K562 (cell line): ENCODE data around the gene C1orf167. TPM values are rescaled to one million over a fixed set of nuclear protein-coding genes. Genes with fewer than 3 reads are reported as not detected.

Experiments used
- ADNP ChIP-seq: fragments of 200-800 bp; sonication (Bioruptor generic); IDR thresholded peaks from 2 replicates; pipeline ENCODE4 v1.6.1; 2016; ENCODE audit warnings: missing genetic modification characterization, missing compliant biosample characterization
- CBFA2T3 ChIP-seq: fragments of 450-650 bp; IDR thresholded peaks from 2 replicates; pipeline ENCODE4 v1.6.1; 2017
- CBX1 ChIP-seq: sonication (generic); IDR thresholded peaks from 2 replicates; pipeline ENCODE4 v1.6.1; 2016; ENCODE audit warnings: antibody characterized with exemption, low read depth, mild to moderate bottlenecking
- CHD1 ChIP-seq: fragments of 200-600 bp; sonication (generic); IDR thresholded peaks from one replicate; pipeline ENCODE4 v1.6.1; 2012; ENCODE audit warnings: mild to moderate bottlenecking, moderate library complexity, low read length, inconsistent platforms
- HCFC1 ChIP-seq: IDR thresholded peaks from 2 replicates; pipeline ENCODE4 v1.6.1; 2012; ENCODE audit warnings: low read depth, low read length, improper control_type of control experiment
- HDGF ChIP-seq: fragments of 450-650 bp; IDR thresholded peaks from 2 replicates; pipeline ENCODE4 v1.6.1; 2016
- HNRNPK ChIP-seq: fragments of 200-400 bp; formaldehyde crosslinking; IDR thresholded peaks from one replicate; pipeline ENCODE4 v1.6.1; 2018; ENCODE audit warnings: mild to moderate bottlenecking, low read depth, low read length; ENCODE audit not compliant: poor library complexity, severe bottlenecking
- KAT7 ChIP-seq: sonication (generic); formaldehyde crosslinking; IDR thresholded peaks from 2 replicates; pipeline ENCODE4 v1.8.0; 2022; ENCODE audit warnings: missing genetic modification reagents, mild to moderate bottlenecking, borderline replicate concordance
- KLF10 ChIP-seq: fragments of 250-450 bp; sonication (Bioruptor Pico); IDR thresholded peaks from 2 replicates; pipeline ENCODE4 v1.6.1; 2021; ENCODE audit warnings: matching md5 sums
- KLF16 ChIP-seq: IDR thresholded peaks from 2 replicates; pipeline ENCODE4 v1.6.1; 2016; ENCODE audit warnings: antibody characterized with exemption
- MAFG ChIP-seq: fragments of 450-650 bp; conservative IDR thresholded peaks from 2 replicates; pipeline ENCODE4 v1.6.1; 2016; ENCODE audit warnings: missing genetic modification characterization, missing compliant biosample characterization
- NONO ChIP-seq, 2 experiments: fragments of 200-400 bp in 1 of 2; fragments of 450-650 bp in 1 of 2; formaldehyde crosslinking in 1 of 2; IDR thresholded peaks; 2 replicates each; pipeline ENCODE4 v1.6.1; 2017; ENCODE audit warnings: low read depth in 2 of 2, mild to moderate bottlenecking in 2 of 2, moderate library complexity in 2 of 2, low read length in 1 of 2
- RBFOX2 ChIP-seq: fragments of 200-400 bp; formaldehyde crosslinking; IDR thresholded peaks from 2 replicates; pipeline ENCODE4 v1.6.1; 2017; ENCODE audit warnings: low read depth, mild to moderate bottlenecking, low read length, moderate library complexity
- RBM22 ChIP-seq: fragments of 200-400 bp; formaldehyde crosslinking; IDR thresholded peaks from 2 replicates; pipeline ENCODE4 v1.6.1; 2018; ENCODE audit warnings: low read length, low read depth; ENCODE audit not compliant: poor library complexity, severe bottlenecking
- ZFP36 ChIP-seq: fragments of 150-350 bp; IDR thresholded peaks from 2 replicates; pipeline ENCODE4 v1.6.1; 2018; ENCODE audit warnings: low read length, low read depth; ENCODE audit not compliant: partially characterized antibody
- ZNF311 ChIP-seq: fragments of 250-450 bp; sonication (Bioruptor Pico); IDR thresholded peaks from 2 replicates; pipeline ENCODE4 v1.4.0; 2020; ENCODE audit warnings: mild to moderate bottlenecking, moderate library complexity
- ZNF584 ChIP-seq: fragments of 200-800 bp; sonication (Bioruptor generic); IDR thresholded peaks from 2 replicates; pipeline ENCODE4 v1.6.1; 2016; ENCODE audit warnings: low read depth, mild to moderate bottlenecking, missing genetic modification characterization, missing compliant biosample characterization
- ZNF717 ChIP-seq: fragments of 250-450 bp; sonication (Bioruptor Pico); IDR thresholded peaks from 2 replicates; pipeline ENCODE4 v1.5.0; 2021
- polyA plus RNA-seq, 8 experiments: library from polyadenylated mRNA; depleted of rRNA in 4 of 8; stranded (reverse) in 5 of 8; unstranded in 3 of 8; fragments of >200 nt; fragmentation: Nextera tagmentation in 2 of 8; fragmentation: Illumina TruSeq in 1 of 8; extraction: Ambion mirVana in 2 of 8; extraction: Trizol in 1 of 8; gene quantifications; 2 replicates each; pipeline versions ENCODE4 v1.2.1 to v1.2.3, GENCODE V29; 2011 to 2014; ENCODE audit warnings: inconsistent platforms in 1 of 8, missing spikeins in 1 of 8
- total RNA-seq, 7 experiments: library from RNA; depleted of rRNA in 6 of 7; stranded (reverse); fragments of >200 nt in 6 of 7; fragmentation: Illumina TruSeq in 2 of 7; extraction: Trizol in 2 of 7; gene quantifications; 2 replicates each; pipeline versions ENCODE4 v1.2.1 to v1.2.3, GENCODE V29; 2011 to 2021; ENCODE audit warnings: low replicate concordance in 1 of 7
- TF ChIP-seq, protein P1 (sequence below): fragments of 250-450 bp; sonication (Bioruptor Pico); IDR thresholded peaks from 2 replicates; pipeline ENCODE4 v1.9.0; 2021; ENCODE audit warnings: mild to moderate bottlenecking, inconsistent platforms
- TF ChIP-seq, protein P2 (sequence below): fragments of 250-450 bp; sonication (Bioruptor Pico); IDR thresholded peaks from 2 replicates; pipeline ENCODE4 v1.5.0; 2020; ENCODE audit warnings: mild to moderate bottlenecking
- TF ChIP-seq, protein P3 (sequence below): fragments of 450-650 bp; formaldehyde crosslinking; IDR thresholded peaks from 2 replicates; pipeline ENCODE4 v1.4.0; 2020; ENCODE audit warnings: mild to moderate bottlenecking, moderate library complexity
- TF ChIP-seq, protein P4 (sequence below), 2 experiments: IDR thresholded peaks in 1 of 2; conservative IDR thresholded peaks in 1 of 2; 2 replicates each; pipeline ENCODE4 v1.6.1; 2016; ENCODE audit warnings: low read depth in 2 of 2, mild to moderate bottlenecking in 1 of 2, missing compliant biosample characterization in 1 of 2, missing genetic modification characterization in 1 of 2, moderate library complexity in 1 of 2

C1orf167 gene
- total and polyA plus RNA-seq, 9 of the 15 experiments (the other 6 are each of a cell fraction or from before 2014, with no cell fraction given): 0.22 to 0.86 (median 0.31) TPM; not detected in 2

DNA sequence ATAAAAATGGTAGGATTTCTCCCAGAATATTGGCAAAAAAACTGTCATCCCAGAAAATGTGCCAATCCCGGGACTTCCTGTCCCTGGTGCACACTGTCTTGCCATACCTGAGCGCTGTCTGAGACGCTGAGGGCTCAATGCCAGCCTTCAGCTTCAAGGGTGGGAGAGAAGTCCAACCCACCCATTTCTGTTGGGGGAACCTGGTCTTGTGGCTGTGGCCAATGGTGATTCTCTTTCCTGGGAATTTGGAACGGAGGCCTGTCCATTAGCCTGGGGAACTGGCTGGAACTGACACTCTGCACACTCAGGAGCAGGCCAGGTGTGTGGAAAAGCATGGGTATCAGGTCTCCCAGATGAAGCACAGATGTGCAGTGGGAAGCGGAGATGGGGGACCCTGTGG is 37.1 kb downstream of the C1orf167 start (continued):
- TF ChIP-seq, protein P1, sequence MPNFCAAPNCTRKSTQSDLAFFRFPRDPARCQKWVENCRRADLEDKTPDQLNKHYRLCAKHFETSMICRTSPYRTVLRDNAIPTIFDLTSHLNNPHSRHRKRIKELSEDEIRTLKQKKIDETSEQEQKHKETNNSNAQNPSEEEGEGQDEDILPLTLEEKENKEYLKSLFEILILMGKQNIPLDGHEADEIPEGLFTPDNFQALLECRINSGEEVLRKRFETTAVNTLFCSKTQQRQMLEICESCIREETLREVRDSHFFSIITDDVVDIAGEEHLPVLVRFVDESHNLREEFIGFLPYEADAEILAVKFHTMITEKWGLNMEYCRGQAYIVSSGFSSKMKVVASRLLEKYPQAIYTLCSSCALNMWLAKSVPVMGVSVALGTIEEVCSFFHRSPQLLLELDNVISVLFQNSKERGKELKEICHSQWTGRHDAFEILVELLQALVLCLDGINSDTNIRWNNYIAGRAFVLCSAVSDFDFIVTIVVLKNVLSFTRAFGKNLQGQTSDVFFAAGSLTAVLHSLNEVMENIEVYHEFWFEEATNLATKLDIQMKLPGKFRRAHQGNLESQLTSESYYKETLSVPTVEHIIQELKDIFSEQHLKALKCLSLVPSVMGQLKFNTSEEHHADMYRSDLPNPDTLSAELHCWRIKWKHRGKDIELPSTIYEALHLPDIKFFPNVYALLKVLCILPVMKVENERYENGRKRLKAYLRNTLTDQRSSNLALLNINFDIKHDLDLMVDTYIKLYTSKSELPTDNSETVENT (CRISPR knock-in tag): 0 out of 2 replicates have a peak, but pooled peaks have one; percentile 34
- TF ChIP-seq RBM22: no peak
- TF ChIP-seq CHD1: peak; percentile 33
- TF ChIP-seq ZNF584 (CRISPR knock-in tag): 0 out of 2 replicates have a peak, but pooled peaks have one; percentile 13
- TF ChIP-seq CBFA2T3: no peak
- no peak; the same call in 1 of the 2 replicates for TF ChIP-seq RBFOX2
- TF ChIP-seq ZFP36: no peak
- TF ChIP-seq MAFG (tag): no peak
- TF ChIP-seq ADNP (tag): no peak
- TF ChIP-seq, protein P2, sequence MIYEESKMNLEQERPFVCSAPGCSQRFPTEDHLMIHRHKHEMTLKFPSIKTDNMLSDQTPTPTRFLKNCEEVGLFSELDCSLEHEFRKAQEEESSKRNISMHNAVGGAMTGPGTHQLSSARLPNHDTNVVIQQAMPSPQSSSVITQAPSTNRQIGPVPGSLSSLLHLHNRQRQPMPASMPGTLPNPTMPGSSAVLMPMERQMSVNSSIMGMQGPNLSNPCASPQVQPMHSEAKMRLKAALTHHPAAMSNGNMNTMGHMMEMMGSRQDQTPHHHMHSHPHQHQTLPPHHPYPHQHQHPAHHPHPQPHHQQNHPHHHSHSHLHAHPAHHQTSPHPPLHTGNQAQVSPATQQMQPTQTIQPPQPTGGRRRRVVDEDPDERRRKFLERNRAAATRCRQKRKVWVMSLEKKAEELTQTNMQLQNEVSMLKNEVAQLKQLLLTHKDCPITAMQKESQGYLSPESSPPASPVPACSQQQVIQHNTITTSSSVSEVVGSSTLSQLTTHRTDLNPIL (CRISPR knock-in tag): 0 out of 2 replicates have a peak, but pooled peaks have one; percentile 7
- TF ChIP-seq, protein P3, sequence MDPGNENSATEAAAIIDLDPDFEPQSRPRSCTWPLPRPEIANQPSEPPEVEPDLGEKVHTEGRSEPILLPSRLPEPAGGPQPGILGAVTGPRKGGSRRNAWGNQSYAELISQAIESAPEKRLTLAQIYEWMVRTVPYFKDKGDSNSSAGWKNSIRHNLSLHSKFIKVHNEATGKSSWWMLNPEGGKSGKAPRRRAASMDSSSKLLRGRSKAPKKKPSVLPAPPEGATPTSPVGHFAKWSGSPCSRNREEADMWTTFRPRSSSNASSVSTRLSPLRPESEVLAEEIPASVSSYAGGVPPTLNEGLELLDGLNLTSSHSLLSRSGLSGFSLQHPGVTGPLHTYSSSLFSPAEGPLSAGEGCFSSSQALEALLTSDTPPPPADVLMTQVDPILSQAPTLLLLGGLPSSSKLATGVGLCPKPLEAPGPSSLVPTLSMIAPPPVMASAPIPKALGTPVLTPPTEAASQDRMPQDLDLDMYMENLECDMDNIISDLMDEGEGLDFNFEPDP (CRISPR knock-in tag): no peak
- TF ChIP-seq, protein P4, sequence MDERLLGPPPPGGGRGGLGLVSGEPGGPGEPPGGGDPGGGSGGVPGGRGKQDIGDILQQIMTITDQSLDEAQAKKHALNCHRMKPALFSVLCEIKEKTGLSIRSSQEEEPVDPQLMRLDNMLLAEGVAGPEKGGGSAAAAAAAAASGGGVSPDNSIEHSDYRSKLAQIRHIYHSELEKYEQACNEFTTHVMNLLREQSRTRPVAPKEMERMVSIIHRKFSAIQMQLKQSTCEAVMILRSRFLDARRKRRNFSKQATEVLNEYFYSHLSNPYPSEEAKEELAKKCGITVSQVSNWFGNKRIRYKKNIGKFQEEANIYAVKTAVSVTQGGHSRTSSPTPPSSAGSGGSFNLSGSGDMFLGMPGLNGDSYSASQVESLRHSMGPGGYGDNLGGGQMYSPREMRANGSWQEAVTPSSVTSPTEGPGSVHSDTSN (CRISPR knock-in tag; IDR thresholded peaks at IDR 0.05; ENCODE audit: low read depth): no peak
- TF ChIP-seq, protein P4 (tag; conservative IDR thresholded peaks at IDR 0.05; ENCODE audit: low read depth): no peak
- no peak for TF ChIP-seq CBX1
- peak; percentile 39; the same call in 1 of the 2 replicates for TF ChIP-seq ZNF311
- no peak for TF ChIP-seq NONO (IDR thresholded peaks at IDR 0.05; ENCODE audit: low read depth in 2 of 2, low read length in 1 of 2)
- no peak for TF ChIP-seq KLF16
- TF ChIP-seq KLF10 (CRISPR knock-in tag): no peak
- TF ChIP-seq KAT7 (CRISPR knock-in tag): 0 out of 2 replicates have a peak, but pooled peaks have one; percentile 32
- no peak for TF ChIP-seq HDGF
- TF ChIP-seq ZNF717 (CRISPR knock-in tag): 0 out of 2 replicates have a peak, but pooled peaks have one; percentile 65
- no peak for TF ChIP-seq HCFC1
- TF ChIP-seq HNRNPK: no peak
